MCF 10A (cell line): ENCODE measurements around the gene ARHGEF10L. TPM values are rescaled to one million over a fixed set of nuclear protein-coding genes. Genes with fewer than 3 reads are reported as not detected.
A peak's percentile ranks its signal among the peaks of the same experiment; 100 is the strongest.

Source experiments
- BruUV-seq: library from RNA; stranded (reverse); fragments of 400-500 nt; replicated peaks from 2 replicates; lab custom pipeline; 2021; lab: Mats Ljungman, UMichigan
- CTCF ChIA-PET: fragments of 300-600 bp; sonication (Branson Sonifier 250); formaldehyde crosslinking; extraction: SDS; loops from one replicate; lab custom pipeline; 2021; ENCODE audit warnings: antibody characterized with exemption, inconsistent platforms; lab: Yijun Ruan, JAX
- POLR2A ChIA-PET: fragments of 300-600, 350-650 bp; sonication (Branson Sonifier 250); formaldehyde crosslinking; extraction: SDS; loops from one replicate; lab custom pipeline; 2020; ENCODE audit warnings: antibody characterized with exemption, inconsistent platforms; lab: Yijun Ruan, JAX
- DNase-seq: peaks from one replicate; pipeline ENCODE4 v3.0.0-alpha.2; 2018; ENCODE audit not compliant: unreplicated experiment
- H3K27ac Mint-ChIP-seq: one replicate; pipeline ENCODE4 v1.8.0; 2022; ENCODE audit warnings: mild to moderate bottlenecking, low read depth, mixed read lengths; ENCODE audit not compliant: unreplicated experiment
- H3K27me3 Mint-ChIP-seq: one replicate; pipeline ENCODE4 v1.8.0; 2022; ENCODE audit warnings: mixed read lengths; ENCODE audit not compliant: insufficient read depth, unreplicated experiment
- H3K36me3 Mint-ChIP-seq: one replicate; pipeline ENCODE4 v1.8.0; 2022; ENCODE audit warnings: mild to moderate bottlenecking, moderate library complexity, mixed read lengths; ENCODE audit not compliant: insufficient read depth, unreplicated experiment
- H3K4me1 Mint-ChIP-seq: one replicate; pipeline ENCODE4 v1.8.0; 2022; ENCODE audit warnings: mixed read lengths; ENCODE audit not compliant: insufficient read depth, unreplicated experiment
- H3K4me3 Mint-ChIP-seq: one replicate; pipeline ENCODE4 v1.8.0; 2022; ENCODE audit warnings: mild to moderate bottlenecking, moderate library complexity, mixed read lengths; ENCODE audit not compliant: unreplicated experiment
- H3K9me3 Mint-ChIP-seq: one replicate; pipeline ENCODE4 v1.8.0; 2022; ENCODE audit warnings: mixed read lengths; ENCODE audit not compliant: unreplicated experiment
- CTCF ChIP-seq: fragments of 200-600 bp; IDR thresholded peaks from one replicate; pipeline ENCODE4 v1.8.0; 2022; ENCODE audit warnings: antibody characterized with exemption, mild to moderate bottlenecking; ENCODE audit not compliant: unreplicated experiment
- intact Hi-C: fragments of 100-400 bp; cut with micrococcal nuclease; formaldehyde crosslinking; loops from 2 replicates; pipeline ENCODE4 v1.14.1; 2022
- total RNA-seq: library from RNA; stranded (reverse); gene quantifications from 2 replicates; pipeline ENCODE4 v1.2.3, GENCODE V29; 2022

The ARHGEF10L gene
- total RNA-seq, 1 experiment from 2014 or later, result 5.0 TPM

GRCh38 chr1:17544776-17545350 lies 5.4 kb downstream of the ARHGEF10L start:
- H3K4me1 Mint-ChIP-seq, result peaks cover 14% of the 10 kb centered on the region
- intact Hi-C loops, result no loop called here
- H3K36me3 Mint-ChIP-seq, result peaks cover 7% of the 10 kb centered on the region
- no TSS peak for BruUV-seq
- TF ChIP-seq CTCF, result no peak
- no peak overlapping the region for H3K4me3 Mint-ChIP-seq
- H3K27me3 Mint-ChIP-seq, result no peaks in the 10 kb centered on the region
- H3K9me3 Mint-ChIP-seq, result no peaks in the 10 kb centered on the region
- no peak overlapping the region for H3K27ac Mint-ChIP-seq
- DNase-seq, result no peak
- ChIA-PET CTCF (interaction anchor here (0.6 to 0.8 kb wide), 2 partner anchors 50 to 75 kb away, joined by 3 to 4 read pairs; no protein-coding TSS in a partner anchor), POLR2A (no interaction called here)

- Mint-ChIP-seq H3K27me3 (no peaks in the 10 kb centered on the region), H3K36me3 (peaks cover 7% of the 10 kb centered on the region), H3K4me3 (no peak overlapping the region), H3K9me3 (no peaks in the 10 kb centered on the region), H3K4me1 (peaks cover 14% of the 10 kb centered on the region), H3K27ac (no peak overlapping the region)
- BruUV-seq, result no TSS peak
- TF ChIP-seq CTCF, result no peak
- DNase-seq, result peak; percentile 64
- ChIA-PET POLR2A (no interaction called here), CTCF (interaction anchor here (0.6 to 0.8 kb wide), 2 partner anchors 51 to 76 kb away, joined by 3 to 4 read pairs; no protein-coding TSS in a partner anchor)
- intact Hi-C loops, result no loop called here
Measured at GRCh38 chr1:17545356-17545755, 5.9 kb downstream of the ARHGEF10L start.

- DNase-seq, result no peak
- intact Hi-C loops, result no loop called here
- no peak for TF ChIP-seq CTCF
- no TSS peak for BruUV-seq
- no peaks in the 10 kb centered on the region for H3K9me3 Mint-ChIP-seq
- H3K27ac Mint-ChIP-seq, result no peak overlapping the region
- POLR2A ChIA-PET, result no interaction called here
- H3K36me3 Mint-ChIP-seq, result peaks cover 7% of the 10 kb centered on the region
- no peak overlapping the region for H3K4me3 Mint-ChIP-seq
- peaks cover 23% of the 10 kb centered on the region for H3K4me1 Mint-ChIP-seq
- CTCF ChIA-PET, result interaction anchor here (0.6 to 0.7 kb wide), 3 partner anchors 33 to 97 kb away, joined by 3 read pairs; no protein-coding TSS in a partner anchor
- no peaks in the 10 kb centered on the region for H3K27me3 Mint-ChIP-seq
Measured at GRCh38 chr1:17546946-17547670, 7.6 kb downstream of the ARHGEF10L start.

- no TSS peak for BruUV-seq
- TF ChIP-seq CTCF, result no peak
- no peaks in the 10 kb centered on the region for H3K27me3 Mint-ChIP-seq
- H3K36me3 Mint-ChIP-seq, result peaks cover 7% of the 10 kb centered on the region
- H3K9me3 Mint-ChIP-seq, result no peaks in the 10 kb centered on the region
- CTCF ChIA-PET, result interaction anchor here (0.5 to 1.0 kb wide), 2 partner anchors 97 to 143 kb away, joined by 3 to 4 read pairs; no protein-coding TSS in a partner anchor
- no peak overlapping the region for H3K27ac Mint-ChIP-seq
- POLR2A ChIA-PET, result interaction anchor here (0.8 kb wide), 1 partner anchor 8 kb away, joined by 3 read pairs; no protein-coding TSS in a partner anchor
- H3K4me1 Mint-ChIP-seq, result peaks cover 32% of the 10 kb centered on the region
- intact Hi-C loops, result no loop called here
- no peak overlapping the region for H3K4me3 Mint-ChIP-seq
- DNase-seq, result no peak
Measured at GRCh38 chr1:17549384-17549783, 9.9 kb downstream of the ARHGEF10L start.
